Fibroblast of mammary gland (primary cell): ENCODE measurements around the gene TGFBRAP1.

ENCODE experiments used
- DNase-seq: peaks from one replicate; pipeline ENCODE4 v3.0.0-alpha.2; 2010; ENCODE audit warnings: low read depth
- H3K4me3 ChIP-seq: 2 replicates; pipeline ENCODE4 v1.5.1; 2011; ENCODE audit warnings: low read depth, mild to moderate bottlenecking, low read length, moderate library complexity; ENCODE audit not compliant: control insufficient read depth
- TF ChIP-seq, protein P1 (sequence below): conservative IDR thresholded peaks from 2 replicates; pipeline ENCODE4 v1.5.1; 2011; ENCODE audit warnings: low read depth, low read length, inconsistent platforms; ENCODE audit not compliant: control insufficient read depth, insufficient read depth

Gene TGFBRAP1

DNA sequence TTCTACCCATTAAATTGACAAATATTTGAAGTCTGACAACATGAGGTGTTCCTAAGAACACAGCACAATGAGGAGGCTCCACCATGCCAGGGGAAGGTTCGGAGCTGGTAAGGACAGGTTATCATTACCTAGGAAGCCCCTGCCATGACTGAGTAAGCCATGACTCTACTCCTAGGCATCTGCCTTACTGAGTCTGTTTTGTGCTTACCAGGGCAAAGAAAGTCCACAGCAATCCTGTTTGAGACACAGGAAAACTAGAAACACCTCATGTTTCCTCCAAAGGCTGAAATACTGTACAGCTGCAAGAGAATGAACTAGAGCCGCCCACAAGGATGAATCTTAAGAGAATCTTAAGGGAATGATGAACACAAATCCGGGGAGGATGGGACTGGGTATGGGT is 11.6 kb downstream of the TGFBRAP1 start:
- no peak for DNase-seq
- TF ChIP-seq, protein P1, sequence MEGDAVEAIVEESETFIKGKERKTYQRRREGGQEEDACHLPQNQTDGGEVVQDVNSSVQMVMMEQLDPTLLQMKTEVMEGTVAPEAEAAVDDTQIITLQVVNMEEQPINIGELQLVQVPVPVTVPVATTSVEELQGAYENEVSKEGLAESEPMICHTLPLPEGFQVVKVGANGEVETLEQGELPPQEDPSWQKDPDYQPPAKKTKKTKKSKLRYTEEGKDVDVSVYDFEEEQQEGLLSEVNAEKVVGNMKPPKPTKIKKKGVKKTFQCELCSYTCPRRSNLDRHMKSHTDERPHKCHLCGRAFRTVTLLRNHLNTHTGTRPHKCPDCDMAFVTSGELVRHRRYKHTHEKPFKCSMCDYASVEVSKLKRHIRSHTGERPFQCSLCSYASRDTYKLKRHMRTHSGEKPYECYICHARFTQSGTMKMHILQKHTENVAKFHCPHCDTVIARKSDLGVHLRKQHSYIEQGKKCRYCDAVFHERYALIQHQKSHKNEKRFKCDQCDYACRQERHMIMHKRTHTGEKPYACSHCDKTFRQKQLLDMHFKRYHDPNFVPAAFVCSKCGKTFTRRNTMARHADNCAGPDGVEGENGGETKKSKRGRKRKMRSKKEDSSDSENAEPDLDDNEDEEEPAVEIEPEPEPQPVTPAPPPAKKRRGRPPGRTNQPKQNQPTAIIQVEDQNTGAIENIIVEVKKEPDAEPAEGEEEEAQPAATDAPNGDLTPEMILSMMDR = no peak
- no peak overlapping the region for H3K4me3 ChIP-seq

DNA sequence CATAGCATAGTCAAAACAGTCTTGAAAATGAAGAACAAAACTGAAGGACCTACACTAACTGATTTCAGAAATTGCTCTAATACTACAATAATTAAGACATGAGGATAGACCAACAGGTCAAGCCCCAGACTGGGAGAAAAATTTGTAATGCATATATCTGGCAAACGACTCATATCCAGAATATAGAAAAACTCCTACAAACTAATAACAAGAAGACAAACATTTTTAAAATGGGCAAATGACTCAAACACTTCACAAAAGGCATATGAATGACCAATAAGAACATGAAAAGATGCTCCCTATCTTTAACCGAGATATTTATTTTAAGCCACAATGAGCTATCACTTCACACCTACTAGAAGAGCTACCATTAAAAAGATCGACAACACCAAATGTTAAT is 14.2 kb downstream of the TGFBRAP1 start:
- TF ChIP-seq, protein P1 = no peak
- H3K4me3 ChIP-seq = no peak overlapping the region
- DNase-seq = no peak

DNA sequence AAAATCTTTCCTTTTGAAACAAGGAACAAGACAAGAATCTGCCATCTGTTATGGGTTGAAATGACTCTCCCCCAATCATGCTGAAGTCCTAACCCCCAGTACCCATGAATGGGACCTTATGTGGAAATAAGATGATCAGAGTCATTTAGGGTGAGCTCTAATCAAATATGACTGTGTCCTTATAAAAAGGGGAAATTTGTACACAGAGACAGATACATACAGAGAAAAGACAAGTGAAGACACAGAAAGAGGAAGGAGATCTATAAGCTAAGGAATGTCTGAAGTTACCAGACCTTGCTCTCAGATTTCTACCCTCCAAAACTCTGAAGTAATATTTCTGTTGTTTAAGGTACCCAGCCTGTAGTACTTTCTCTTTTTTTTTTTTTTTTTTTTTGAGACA is 15.7 kb downstream of the TGFBRAP1 start:
- no peak for DNase-seq
- no peak overlapping the region for H3K4me3 ChIP-seq
- TF ChIP-seq, protein P1 = no peak

DNA sequence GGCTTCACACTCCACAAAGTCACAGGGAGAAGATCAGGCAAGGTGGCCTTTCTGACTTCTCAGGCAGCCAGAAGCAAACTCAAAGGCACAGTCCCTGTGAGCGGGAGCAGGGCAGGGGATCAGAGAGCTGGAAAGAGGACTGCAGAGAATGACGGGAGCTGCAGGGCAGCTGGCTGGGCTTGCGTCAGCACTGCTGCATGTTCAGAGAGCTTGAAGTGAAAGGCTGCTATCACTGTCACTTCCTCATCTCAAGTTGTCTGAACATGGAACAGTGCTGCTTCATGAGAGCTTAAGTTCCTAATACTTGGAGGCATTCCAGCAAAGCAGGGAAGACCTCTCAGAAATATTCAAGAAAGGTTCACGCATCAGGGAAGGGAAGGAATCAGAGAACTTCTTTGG is 20.4 kb downstream of the TGFBRAP1 start:
- DNase-seq = no peak
- TF ChIP-seq, protein P1 = no peak
- no peak overlapping the region for H3K4me3 ChIP-seq

DNA sequence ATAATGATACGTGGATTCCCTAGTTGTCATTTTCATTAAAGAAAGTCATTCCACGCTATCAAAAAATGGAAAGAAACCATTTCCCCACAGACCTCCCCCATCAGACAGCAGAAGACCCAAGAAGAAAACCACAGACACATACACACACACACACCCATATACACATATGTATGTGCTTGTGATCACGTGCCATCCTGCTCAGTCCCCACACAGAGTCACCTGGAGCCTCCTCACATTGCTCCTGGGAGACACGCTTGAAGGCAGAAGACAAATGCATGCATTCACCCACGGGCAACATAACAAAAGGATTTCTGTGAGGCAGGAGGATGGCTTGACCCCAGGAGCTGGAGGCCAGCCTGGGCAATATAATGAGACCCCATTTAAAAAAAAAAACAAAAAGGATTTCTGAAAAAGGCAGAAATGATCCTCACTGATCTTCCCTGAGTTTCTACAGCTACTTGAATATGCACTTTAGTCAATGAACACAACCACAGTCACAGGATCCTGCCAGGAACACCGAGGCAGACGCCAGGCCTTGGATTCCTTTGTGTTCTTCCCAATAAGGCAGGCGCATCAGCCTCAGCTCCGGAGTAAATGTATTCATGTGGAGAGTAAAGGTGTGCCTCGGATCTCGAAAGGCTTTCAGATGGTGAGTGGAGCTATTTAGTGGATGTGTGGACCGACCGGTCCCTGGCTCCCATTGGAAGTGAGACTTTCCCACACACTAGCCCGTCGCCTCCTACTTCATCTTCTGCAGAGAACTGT is 21.0 kb downstream of the TGFBRAP1 start:
- no peak overlapping the region for H3K4me3 ChIP-seq
- TF ChIP-seq, protein P1 = no peak
- no peak for DNase-seq

DNA sequence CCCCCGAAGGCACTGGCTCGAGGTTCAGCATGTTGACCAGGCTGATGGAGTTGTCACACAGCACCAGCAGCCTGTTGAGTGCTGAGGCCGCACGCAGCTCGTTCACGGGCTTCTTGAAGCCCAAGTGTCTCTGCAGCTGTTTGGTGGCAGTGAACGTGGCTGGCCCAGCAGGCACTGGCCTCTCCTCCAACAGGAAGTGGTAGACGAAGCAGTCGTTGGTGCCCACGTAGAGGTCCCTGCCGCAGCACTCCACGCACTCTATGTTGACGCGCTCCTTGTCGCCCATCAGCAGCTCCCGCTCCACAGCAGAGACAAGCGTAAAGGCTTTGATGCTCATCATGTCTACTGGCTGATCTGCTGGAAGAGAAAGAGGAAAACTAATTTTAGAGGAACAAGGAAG is 21.6 kb downstream of the TGFBRAP1 start:
- no peak for DNase-seq
- TF ChIP-seq, protein P1 = no peak
- no peak overlapping the region for H3K4me3 ChIP-seq
